A673 (cell line): ENCODE data around the gene ZNF254.

Source experiments
- EZH2 ChIP-seq: fragments of 200-600 bp; sonication (generic); IDR thresholded peaks from 2 replicates; pipeline ENCODE4 v1.6.1; 2017; ENCODE audit warnings: borderline replicate concordance, low read depth, mild to moderate bottlenecking, mixed read lengths, antibody characterized with exemption, low read length; ENCODE audit not compliant: poor library complexity, severe bottlenecking
- TF ChIP-seq, protein P1 (sequence below): fragments of 300-800, 200-600 bp; sonication (generic); conservative IDR thresholded peaks from 2 replicates; pipeline ENCODE4 v1.5.1; 2017; ENCODE audit warnings: low read depth, mild to moderate bottlenecking, antibody characterized with exemption, low read length, moderate library complexity, mixed read lengths

DNA sequence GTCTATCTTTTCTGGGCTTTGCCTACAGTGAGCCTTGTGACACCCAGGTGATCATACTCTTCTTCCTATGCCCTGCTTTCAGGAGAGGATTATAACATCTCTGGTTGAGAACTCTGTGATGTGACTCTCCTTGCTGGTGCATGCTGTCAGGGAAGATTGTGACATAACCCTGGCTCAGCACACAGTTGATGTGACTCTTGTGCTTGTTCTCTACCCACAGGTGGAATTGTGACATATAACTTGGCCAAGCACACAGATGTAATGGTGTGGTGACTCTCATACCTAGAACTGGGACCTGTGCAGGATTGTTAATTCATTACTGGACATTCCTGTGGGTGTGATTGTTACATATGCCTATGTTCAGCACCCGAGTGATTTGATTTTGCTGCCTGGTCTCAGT, 21.7 kb upstream of the ZNF254 start:
- TF ChIP-seq, protein P1, sequence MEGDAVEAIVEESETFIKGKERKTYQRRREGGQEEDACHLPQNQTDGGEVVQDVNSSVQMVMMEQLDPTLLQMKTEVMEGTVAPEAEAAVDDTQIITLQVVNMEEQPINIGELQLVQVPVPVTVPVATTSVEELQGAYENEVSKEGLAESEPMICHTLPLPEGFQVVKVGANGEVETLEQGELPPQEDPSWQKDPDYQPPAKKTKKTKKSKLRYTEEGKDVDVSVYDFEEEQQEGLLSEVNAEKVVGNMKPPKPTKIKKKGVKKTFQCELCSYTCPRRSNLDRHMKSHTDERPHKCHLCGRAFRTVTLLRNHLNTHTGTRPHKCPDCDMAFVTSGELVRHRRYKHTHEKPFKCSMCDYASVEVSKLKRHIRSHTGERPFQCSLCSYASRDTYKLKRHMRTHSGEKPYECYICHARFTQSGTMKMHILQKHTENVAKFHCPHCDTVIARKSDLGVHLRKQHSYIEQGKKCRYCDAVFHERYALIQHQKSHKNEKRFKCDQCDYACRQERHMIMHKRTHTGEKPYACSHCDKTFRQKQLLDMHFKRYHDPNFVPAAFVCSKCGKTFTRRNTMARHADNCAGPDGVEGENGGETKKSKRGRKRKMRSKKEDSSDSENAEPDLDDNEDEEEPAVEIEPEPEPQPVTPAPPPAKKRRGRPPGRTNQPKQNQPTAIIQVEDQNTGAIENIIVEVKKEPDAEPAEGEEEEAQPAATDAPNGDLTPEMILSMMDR, result no peak
- no peak for TF ChIP-seq EZH2
